MM.1S (cell line): ENCODE data around the gene SRP14.

Source experiments
- DNase-seq: peaks from one replicate; pipeline ENCODE4 v3.0.0-alpha.2; 2015
- H2AFZ ChIP-seq: fragments of 300-600 bp; sonication (generic); 2 replicates; pipeline ENCODE4 v1.6.0; 2016; ENCODE audit warnings: antibody characterized with exemption, low read length
- H3F3A ChIP-seq: fragments of 300-600 bp; sonication (generic); 2 replicates; pipeline ENCODE4 v1.6.1; 2016; ENCODE audit warnings: mild to moderate bottlenecking, antibody characterized with exemption, low read length, moderate library complexity, mixed read lengths; ENCODE audit not compliant: insufficient read depth
- H3K27ac ChIP-seq: fragments of 300-600 bp; sonication (generic); 2 replicates; pipeline ENCODE4 v1.5.1; 2016; ENCODE audit warnings: mild to moderate bottlenecking, low read length
- H3K27me3 ChIP-seq: fragments of 300-600 bp; sonication (generic); replicated peaks from 2 replicates; pipeline ENCODE4 v1.6.0; 2016; ENCODE audit warnings: low read length; ENCODE audit not compliant: insufficient read depth
- H3K36me3 ChIP-seq: fragments of 300-600 bp; sonication (generic); replicated peaks from 2 replicates; pipeline ENCODE4 v1.6.1; 2016; ENCODE audit warnings: mild to moderate bottlenecking, low read length, mixed read lengths; ENCODE audit not compliant: insufficient read depth
- H3K4me1 ChIP-seq: fragments of 300-600 bp; sonication (generic); 2 replicates; pipeline ENCODE4 v1.6.1; 2016; ENCODE audit warnings: low read length, mixed read lengths
- H3K4me2 ChIP-seq: fragments of 300-600 bp; sonication (generic); 2 replicates; pipeline ENCODE4 v1.6.0; 2016; ENCODE audit warnings: low read depth, low read length
- H3K4me3 ChIP-seq: fragments of 300-600 bp; sonication (generic); 2 replicates; pipeline ENCODE4 v1.5.1; 2016; ENCODE audit warnings: low read length, mixed read lengths
- H3K79me2 ChIP-seq: fragments of 300-600 bp; sonication (generic); 2 replicates; pipeline ENCODE4 v1.6.1; 2016; ENCODE audit warnings: mixed run types, low read length, mixed read lengths
- H3K9ac ChIP-seq: fragments of 300-600 bp; sonication (generic); 2 replicates; pipeline ENCODE4 v1.6.1; 2016; ENCODE audit warnings: low read length, mixed read lengths
- H3K9me2 ChIP-seq: fragments of 300-600 bp; sonication (generic); replicated peaks from 2 replicates; pipeline ENCODE4 v1.6.1; 2016; ENCODE audit warnings: mild to moderate bottlenecking, low read length, mixed read lengths; ENCODE audit not compliant: insufficient read depth
- H3K9me3 ChIP-seq: fragments of 300-600 bp; sonication (generic); replicated peaks from 2 replicates; pipeline ENCODE4 v1.6.1; 2016; ENCODE audit warnings: mild to moderate bottlenecking, low read length, mixed read lengths; ENCODE audit not compliant: insufficient read depth
- H4K20me1 ChIP-seq: fragments of 300-600 bp; sonication (generic); 2 replicates; pipeline ENCODE4 v1.6.1; 2016; ENCODE audit warnings: mild to moderate bottlenecking, low read length, moderate library complexity, mixed read lengths; ENCODE audit not compliant: insufficient read depth
- EZH2 ChIP-seq: fragments of 300-600 bp; sonication (generic); optimal IDR thresholded peaks from 2 replicates; pipeline ENCODE3; 2017; ENCODE audit warnings: low read depth, mild to moderate bottlenecking, antibody characterized with exemption, low read length, mixed read lengths
- EZH2phosphoT487 ChIP-seq: fragments of 300-600 bp; sonication (generic); IDR thresholded peaks from 2 replicates; pipeline ENCODE4 v1.6.1; 2018; ENCODE audit warnings: antibody characterized with exemption, low read length
- TF ChIP-seq, protein P1 (sequence below): fragments of 300-600 bp; sonication (generic); IDR thresholded peaks from 2 replicates; pipeline ENCODE4 v1.5.1; 2016; ENCODE audit warnings: antibody characterized with exemption, low read length, mixed read lengths

Gene SRP14

DNA sequence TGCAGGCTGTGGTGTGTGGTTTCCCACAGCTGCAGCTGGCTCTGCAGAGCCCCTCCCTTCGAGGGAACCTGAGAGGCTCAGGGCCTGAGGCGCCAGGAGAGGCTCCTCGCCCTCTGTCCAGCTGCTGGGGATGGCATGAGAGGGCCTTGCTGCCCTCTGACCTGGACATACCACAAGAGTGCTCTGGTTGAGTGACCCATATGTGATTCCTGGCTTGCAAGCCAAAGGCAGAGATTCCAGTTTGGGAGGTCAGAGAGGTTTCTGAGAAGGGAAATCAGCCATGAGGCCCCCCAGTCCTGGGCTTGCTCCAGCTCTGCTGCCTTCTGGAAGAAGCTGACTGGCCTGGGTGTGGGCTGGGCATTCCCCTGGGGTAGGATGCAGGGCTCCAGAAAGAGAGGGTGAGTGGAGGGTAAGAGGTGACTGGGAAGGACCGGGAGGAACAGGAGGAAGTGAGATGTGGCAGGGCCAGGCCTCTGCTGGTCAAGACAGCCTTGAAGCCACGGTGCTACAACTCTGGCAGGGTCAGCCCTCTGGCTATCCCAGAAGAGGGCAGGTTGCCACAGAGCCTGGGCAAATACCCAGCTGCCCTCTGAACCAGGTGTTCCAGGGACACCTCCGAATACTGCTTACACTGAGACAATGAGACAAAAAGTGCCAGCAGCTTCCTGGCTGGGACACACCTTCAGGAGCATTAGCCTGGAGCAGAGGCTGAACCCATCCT lies 16.0 kb upstream of the SRP14 start:
- Histone ChIP-seq H3K27ac (peak overlapping the region; percentile 92), H3K79me2 (no peaks in the 10 kb centered on the region), H3K9ac (peak overlapping the region; percentile 69), H2AFZ (peak overlapping the region; percentile 14; the same call in 1 of the 2 replicates), H3K36me3 (no peaks in the 10 kb centered on the region), H3K9me2 (no peaks in the 10 kb centered on the region), H3K4me3 (no peak overlapping the region), H3K4me2 (peak overlapping the region; percentile 61), H3K4me1 (peaks cover 57% of the 10 kb centered on the region), H3K27me3 (no peaks in the 10 kb centered on the region), H3K9me3 (no peaks in the 10 kb centered on the region), H4K20me1 (no peaks in the 10 kb centered on the region), H3F3A (peaks cover 35% of the 10 kb centered on the region)
- DNase-seq = peak; percentile 92
- TF ChIP-seq, protein P1, sequence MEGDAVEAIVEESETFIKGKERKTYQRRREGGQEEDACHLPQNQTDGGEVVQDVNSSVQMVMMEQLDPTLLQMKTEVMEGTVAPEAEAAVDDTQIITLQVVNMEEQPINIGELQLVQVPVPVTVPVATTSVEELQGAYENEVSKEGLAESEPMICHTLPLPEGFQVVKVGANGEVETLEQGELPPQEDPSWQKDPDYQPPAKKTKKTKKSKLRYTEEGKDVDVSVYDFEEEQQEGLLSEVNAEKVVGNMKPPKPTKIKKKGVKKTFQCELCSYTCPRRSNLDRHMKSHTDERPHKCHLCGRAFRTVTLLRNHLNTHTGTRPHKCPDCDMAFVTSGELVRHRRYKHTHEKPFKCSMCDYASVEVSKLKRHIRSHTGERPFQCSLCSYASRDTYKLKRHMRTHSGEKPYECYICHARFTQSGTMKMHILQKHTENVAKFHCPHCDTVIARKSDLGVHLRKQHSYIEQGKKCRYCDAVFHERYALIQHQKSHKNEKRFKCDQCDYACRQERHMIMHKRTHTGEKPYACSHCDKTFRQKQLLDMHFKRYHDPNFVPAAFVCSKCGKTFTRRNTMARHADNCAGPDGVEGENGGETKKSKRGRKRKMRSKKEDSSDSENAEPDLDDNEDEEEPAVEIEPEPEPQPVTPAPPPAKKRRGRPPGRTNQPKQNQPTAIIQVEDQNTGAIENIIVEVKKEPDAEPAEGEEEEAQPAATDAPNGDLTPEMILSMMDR = no peak
- TF ChIP-seq EZH2 = no peak
- no peak for TF ChIP-seq EZH2phosphoT487

DNA sequence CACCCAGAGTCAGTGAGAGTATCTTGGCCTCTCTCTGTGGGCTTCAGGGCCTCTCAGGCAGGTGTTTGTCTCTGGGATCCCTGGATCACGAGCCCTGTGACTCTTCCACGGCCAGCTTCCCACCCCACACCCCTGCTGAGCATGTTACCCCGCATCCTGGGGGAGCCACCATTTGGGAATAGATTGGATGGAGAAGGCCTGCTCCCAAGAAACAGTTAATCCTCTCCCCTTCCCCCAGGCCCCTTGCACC lies 15.5 kb upstream of the SRP14 start:
- H3K27me3 ChIP-seq = no peaks in the 10 kb centered on the region
- peak overlapping the region; percentile 30; the same call in 1 of the 2 replicates for H2AFZ ChIP-seq
- H3K79me2 ChIP-seq = no peaks in the 10 kb centered on the region
- H4K20me1 ChIP-seq = no peaks in the 10 kb centered on the region
- no peaks in the 10 kb centered on the region for H3K9me2 ChIP-seq
- peaks cover 35% of the 10 kb centered on the region for H3F3A ChIP-seq
- peak overlapping the region; percentile 61 for H3K4me2 ChIP-seq
- peak; percentile 67 for DNase-seq
- peak overlapping the region; percentile 69 for H3K9ac ChIP-seq
- H3K27ac ChIP-seq = peak overlapping the region; percentile 92
- peaks cover 55% of the 10 kb centered on the region for H3K4me1 ChIP-seq
- H3K4me3 ChIP-seq = peak overlapping the region; percentile 8; the same call in 1 of the 2 replicates
- no peaks in the 10 kb centered on the region for H3K9me3 ChIP-seq
- TF ChIP-seq EZH2phosphoT487 (no peak), EZH2 (no peak)
- TF ChIP-seq, protein P1 = no peak
- H3K36me3 ChIP-seq = no peaks in the 10 kb centered on the region

DNA sequence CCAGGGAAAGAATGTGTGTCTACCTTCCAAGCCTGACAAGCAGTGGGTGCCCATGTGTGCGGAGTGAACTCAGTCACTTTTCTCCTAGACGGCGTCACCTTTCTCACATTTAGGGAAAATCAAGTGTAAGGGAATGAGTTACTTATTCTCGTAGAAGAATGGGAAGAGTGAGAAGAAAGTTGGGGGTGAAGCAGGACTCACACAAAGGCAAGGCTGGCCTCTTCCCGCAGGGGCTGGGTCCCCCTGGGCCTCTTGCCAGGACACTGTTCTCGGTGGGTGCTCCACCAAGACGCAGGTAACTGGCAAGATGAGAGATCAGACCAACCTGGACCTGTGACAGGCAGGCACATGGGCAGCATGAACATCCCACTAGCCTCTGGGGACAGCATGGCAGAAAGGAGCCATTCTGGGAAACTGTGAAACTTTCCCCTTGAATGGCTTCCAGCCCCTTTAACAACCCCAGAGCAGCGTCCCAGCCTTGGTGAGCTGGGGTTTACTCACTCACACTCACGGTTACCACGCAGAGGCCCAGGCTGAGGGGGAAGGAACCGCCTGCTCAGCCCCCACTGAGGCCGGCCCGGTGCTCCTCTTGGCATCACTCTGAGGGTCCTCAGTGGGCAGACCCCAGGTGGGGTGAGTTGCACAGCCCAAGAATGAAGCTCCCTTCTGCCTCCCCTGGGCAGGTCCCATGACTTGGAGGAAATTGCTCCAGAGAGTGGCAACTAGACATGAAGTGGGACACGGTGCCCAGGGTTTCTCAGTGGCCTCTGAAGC lies 15.0 kb upstream of the SRP14 start:
- Histone ChIP-seq H3K4me1 (peaks cover 54% of the 10 kb centered on the region), H3K9ac (peak overlapping the region; percentile 69), H3K4me3 (peak overlapping the region; percentile 8; the same call in 1 of the 2 replicates)

More for the DNA sequence above, 15.0 kb upstream of the SRP14 start:
- TF ChIP-seq, protein P1 = no peak
- TF ChIP-seq EZH2 (no peak), EZH2phosphoT487 (no peak)
- Histone ChIP-seq H4K20me1 (no peaks in the 10 kb centered on the region), H3K4me2 (peak overlapping the region; percentile 61), H3K9me2 (no peaks in the 10 kb centered on the region), H2AFZ (peak overlapping the region; percentile 30; the same call in 1 of the 2 replicates), H3K27me3 (no peaks in the 10 kb centered on the region), H3K27ac (peak overlapping the region; percentile 92), H3K79me2 (no peaks in the 10 kb centered on the region), H3F3A (peaks cover 33% of the 10 kb centered on the region), H3K36me3 (no peaks in the 10 kb centered on the region), H3K9me3 (no peaks in the 10 kb centered on the region)
- DNase-seq = no peak
